CD4-positive, alpha-beta T cell treated with Interleukin-1 beta for 1 hour (primary cell): Measurements from ENCODE around the gene CBFA2T2.

Experiments
- DNase-seq, 2 donors: peaks; one replicate each; pipeline ENCODE4 v3.0.0-alpha.2; 2020 to 2022

CBFA2T2 gene

GRCh38 chr20:33584976-33585375 is 95.1 kb downstream of the CBFA2T2 start:
- DNase-seq, result no peak

GRCh38 chr20:33585413-33585812 is 95.5 kb downstream of the CBFA2T2 start:
- no peak for DNase-seq

GRCh38 chr20:33589059-33589458 is 99.2 kb downstream of the CBFA2T2 start:
- DNase-seq, result no peak

- DNase-seq, result peak; percentile 29 to 34
Measured at GRCh38 chr20:33591901-33592300, 102.0 kb downstream of the CBFA2T2 start.

GRCh38 chr20:33594743-33595142 is 104.8 kb downstream of the CBFA2T2 start:
- DNase-seq, result no peak

GRCh38 chr20:33600414-33600813 is 110.5 kb downstream of the CBFA2T2 start:
- no peak for DNase-seq

GRCh38 chr20:33600981-33601380 is 111.1 kb downstream of the CBFA2T2 start:
- no peak for DNase-seq

- DNase-seq, result no peak
Measured at GRCh38 chr20:33601861-33602260, 112.0 kb downstream of the CBFA2T2 start.

GRCh38 chr20:33602826-33603590 is 113.1 kb downstream of the CBFA2T2 start:
- DNase-seq, result no peak

- DNase-seq, result no peak
Measured at GRCh38 chr20:33604084-33604990, 114.4 kb downstream of the CBFA2T2 start.

GRCh38 chr20:33604991-33605370 is 115.1 kb downstream of the CBFA2T2 start:
- DNase-seq, result no peak

GRCh38 chr20:33606118-33606771 is 116.3 kb downstream of the CBFA2T2 start:
- no peak for DNase-seq

GRCh38 chr20:33609504-33609903 is 119.6 kb downstream of the CBFA2T2 start:
- DNase-seq, result no peak

- no peak for DNase-seq
Measured at GRCh38 chr20:33611106-33611505, 121.2 kb downstream of the CBFA2T2 start.

GRCh38 chr20:33612001-33612400 is 122.1 kb downstream of the CBFA2T2 start:
- no peak for DNase-seq

- DNase-seq, result no peak
Measured at GRCh38 chr20:33621717-33622400, 132.0 kb downstream of the CBFA2T2 start.

GRCh38 chr20:33622705-33623365 is 132.9 kb downstream of the CBFA2T2 start:
- DNase-seq, result no peak

- DNase-seq, result peak in 1 of 2 donors; percentile 29
Measured at GRCh38 chr20:33624399-33624798, 134.5 kb downstream of the CBFA2T2 start.

- DNase-seq, result no peak
Measured at GRCh38 chr20:33626190-33626589, 136.3 kb downstream of the CBFA2T2 start.

GRCh38 chr20:33627577-33628216 is 137.8 kb downstream of the CBFA2T2 start:
- DNase-seq, result no peak

- DNase-seq, result no peak
Measured at GRCh38 chr20:33629533-33629932, 139.6 kb downstream of the CBFA2T2 start.

- no peak for DNase-seq
Measured at GRCh38 chr20:33629979-33630378, 140.1 kb downstream of the CBFA2T2 start.
